Right cardiac atrium (tissue), 5 donors: ENCODE results near the gene SLAMF9. TPM values are rescaled to one million over a fixed set of nuclear protein-coding genes. Genes with fewer than 3 reads are reported as not detected.

Experiments used
- ATAC-seq, 2 donors: fragments of 200-7000 bp; cut with Tn5 transposase; one replicate each; pipeline versions ENCODE4 v1.8.0 to v1.9.1; 2020; ENCODE audit warnings: moderate library complexity in 2 of 2, mild to moderate bottlenecking in 1 of 2
- DNase-seq, 3 donors: peaks; one replicate each; pipeline ENCODE4 v3.0.0-alpha.2; 2020
- H3K27ac ChIP-seq: one replicate; pipeline ENCODE4 v1.5.1; 2013; ENCODE audit warnings: mild to moderate bottlenecking, low read length, control low read depth, moderate library complexity
- H3K27me3 ChIP-seq: one replicate; pipeline ENCODE4 v1.6.1; 2013; ENCODE audit not compliant: control insufficient read depth, insufficient read depth
- H3K4me1 ChIP-seq: one replicate; pipeline ENCODE4 v1.6.1; 2013; ENCODE audit warnings: low read length; ENCODE audit not compliant: control insufficient read depth, insufficient read depth
- H3K4me3 ChIP-seq: one replicate; pipeline ENCODE4 v1.5.1; 2013; ENCODE audit warnings: low read length, control low read depth
- H3K9me3 ChIP-seq: one replicate; pipeline ENCODE4 v1.6.1; 2013; ENCODE audit warnings: low read length; ENCODE audit not compliant: control insufficient read depth
- WGBS: extraction: QIAGEN DNeasy Blood & Tissue Kit; methylation state at CpG from one replicate; pipeline ENCODE4 v1.1.7; 2013; 5-methylcytosine and 5-hydroxymethylcytosine counted together
- intact Hi-C, 4 donors: fragments of 100-400 bp; cut with DNase I; formaldehyde crosslinking; loops; one replicate each; pipeline versions ENCODE4 v1.11.0 to v1.14.0; 2022 to 2023
- polyA plus RNA-seq: library from polyadenylated mRNA; stranded (reverse); fragments of 200-250 nt; gene quantifications from one replicate; pipeline ENCODE4 v1.2.3, GENCODE V29; 2013
- total RNA-seq, 4 donors: library from RNA; stranded (reverse); fragmentation: NEBNext Ultra II Directional; extraction: Animal tissue kit (Norgen Biotek cat#: 25700); gene quantifications; one replicate each; pipeline ENCODE4 v1.2.1, GENCODE V29; 2021
- donor health status: healthy with polysubstance abuse.
- donor health status: DM: no; HTN: yes; CAD: no.
- donor health status: DM: no; HTN: no; CAD: no.
- donor health status: DM: no; HTN: yes; CAD: no; lungs with severe emphysema.
- donor health status: DM: yes; HTN: yes; CAD: no.

Gene SLAMF9
- total and polyA plus RNA-seq, 5 donors, result not detected

DNA sequence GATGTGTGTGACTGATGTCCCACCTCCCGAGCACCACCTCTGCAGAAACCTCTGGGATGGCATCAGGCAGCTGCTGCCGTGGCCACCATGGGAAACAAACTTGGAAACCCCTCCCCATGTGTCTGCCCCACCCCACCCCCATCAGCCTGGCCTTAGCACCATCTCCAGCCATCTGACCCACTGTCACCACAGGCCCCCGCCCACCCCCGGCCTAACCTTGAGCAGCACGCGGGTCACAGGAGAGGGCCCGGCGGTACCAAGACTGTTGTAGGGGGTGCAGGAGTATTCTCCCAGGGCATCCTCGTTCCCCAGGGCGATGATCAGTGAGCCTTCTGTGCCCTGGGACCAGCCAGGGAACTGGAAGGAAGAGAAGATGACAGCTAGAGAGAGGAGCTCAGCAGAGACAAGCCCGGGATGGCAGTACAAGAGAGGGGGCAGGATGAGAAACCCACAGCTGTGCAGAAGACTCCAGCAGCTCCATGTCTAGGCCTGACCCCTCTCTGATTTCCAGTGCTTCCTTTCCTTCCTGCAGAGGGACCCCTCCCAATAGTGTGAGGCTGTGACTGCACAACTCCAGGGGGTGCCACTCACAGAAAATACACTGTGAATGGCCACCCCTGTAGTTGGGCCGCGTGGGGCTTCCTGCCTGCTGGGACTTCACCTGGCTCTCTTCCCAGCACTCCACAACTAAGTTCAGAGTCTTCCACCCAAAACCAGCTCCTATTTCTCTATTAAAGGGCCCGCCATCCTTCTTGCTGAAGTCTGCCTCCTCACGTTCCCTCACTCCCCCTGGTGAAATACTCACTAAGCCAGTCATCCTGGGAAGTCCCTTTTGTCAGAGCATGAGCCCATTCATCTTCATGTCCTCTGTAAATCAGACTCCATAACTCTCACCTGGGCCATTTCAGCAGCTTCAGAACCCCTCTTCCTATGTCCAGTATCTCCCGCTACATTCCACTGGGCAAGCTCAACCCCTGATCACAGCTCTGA lies 21.4 kb downstream of the SLAMF9 start:
- Histone ChIP-seq H3K4me1 (no peaks in the 10 kb centered on the region), H3K27me3 (no peaks in the 10 kb centered on the region), H3K9me3 (no peaks in the 10 kb centered on the region), H3K27ac (no peak overlapping the region), H3K4me3 (no peak overlapping the region)
- 78% methylated on average over 16 of the region's 16 CpGs for WGBS
- ATAC-seq (no peak), DNase-seq (no peak)
- intact Hi-C loops, result no loop called here

DNA sequence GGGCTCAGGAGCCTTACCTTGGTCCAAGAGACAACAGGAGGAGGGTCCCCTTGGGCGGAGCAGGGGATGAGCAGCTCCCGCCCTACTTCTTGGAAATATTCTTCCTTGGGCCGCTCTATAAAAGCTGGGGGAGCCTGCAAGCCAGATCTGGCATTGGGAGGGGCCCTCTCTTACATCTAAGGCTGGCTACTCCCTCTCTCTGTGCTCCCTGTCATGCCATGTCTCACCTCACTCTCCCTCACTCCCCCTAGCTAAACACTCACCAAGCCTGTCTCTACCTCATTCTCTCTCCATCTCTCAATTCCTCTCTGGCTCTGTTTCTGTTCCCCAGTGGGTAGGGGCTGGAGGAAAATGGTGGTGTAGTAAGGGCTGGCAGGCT lies 22.3 kb downstream of the SLAMF9 start:
- intact Hi-C loops, result no loop called here
- Histone ChIP-seq H3K27me3 (no peaks in the 10 kb centered on the region), H3K27ac (no peak overlapping the region), H3K4me3 (no peak overlapping the region), H3K4me1 (no peaks in the 10 kb centered on the region), H3K9me3 (no peaks in the 10 kb centered on the region)
- ATAC-seq (no peak), DNase-seq (no peak)
- WGBS, result 98% methylated on average over 3 of the region's 3 CpGs

- ATAC-seq (no peak), DNase-seq (no peak)
- Histone ChIP-seq H3K4me3 (no peak overlapping the region), H3K9me3 (no peaks in the 10 kb centered on the region), H3K4me1 (peaks cover under 1% of the 10 kb centered on the region), H3K27me3 (no peaks in the 10 kb centered on the region), H3K27ac (no peak overlapping the region)
- WGBS, result 92% methylated on average over 13 of the region's 13 CpGs
- intact Hi-C loops, result no loop called here
Observed at GRCh38 chr1:159931101-159931794, 22.8 kb downstream of the SLAMF9 start.

DNA sequence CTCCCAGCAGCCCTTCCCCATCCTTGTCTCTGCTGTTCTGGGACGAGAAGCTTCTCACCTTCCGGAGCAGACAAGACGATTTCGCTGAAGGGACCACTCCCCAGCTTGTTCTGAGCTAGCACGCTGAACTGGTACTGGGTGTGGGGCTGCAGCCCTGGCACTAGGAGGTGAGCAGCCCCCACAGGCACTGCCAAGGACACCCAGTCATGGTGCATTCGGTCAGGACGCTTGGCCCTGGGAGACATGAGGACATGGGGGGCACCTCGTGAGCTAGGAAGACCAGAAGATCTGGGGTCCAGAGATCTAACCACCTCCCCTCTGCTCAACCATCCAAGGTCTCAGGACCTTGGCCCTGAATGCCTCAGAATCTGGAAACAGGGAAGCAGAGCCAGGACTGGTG lies 23.4 kb downstream of the SLAMF9 start:
- DNase-seq (no peak), ATAC-seq (no peak)
- H3K27ac ChIP-seq, result no peak overlapping the region
- 95% methylated on average over 8 of the region's 8 CpGs for WGBS
- H3K9me3 ChIP-seq, result no peaks in the 10 kb centered on the region
- intact Hi-C loops, result no loop called here
- peaks cover 2% of the 10 kb centered on the region for H3K4me1 ChIP-seq
- no peaks in the 10 kb centered on the region for H3K27me3 ChIP-seq
- no peak overlapping the region for H3K4me3 ChIP-seq

DNA sequence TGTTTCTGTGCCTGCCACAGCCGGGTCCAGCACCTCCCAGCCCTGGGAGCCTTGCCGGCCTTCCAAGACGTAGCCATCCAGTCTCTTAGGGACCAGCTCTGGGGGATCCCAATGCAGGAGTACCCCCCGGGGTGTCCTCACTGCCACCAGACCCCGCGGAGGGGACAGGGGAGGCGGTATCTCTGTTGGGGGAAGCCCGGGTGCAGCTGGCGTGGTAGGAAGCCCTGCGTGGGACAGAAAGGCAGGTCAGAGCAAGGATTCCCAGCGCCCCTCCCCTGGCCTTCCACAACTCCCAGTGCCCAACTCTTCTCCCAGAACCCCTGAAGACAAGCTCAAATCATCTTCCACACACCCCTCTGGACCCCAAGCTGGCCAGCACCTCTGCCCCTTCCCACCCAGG lies 23.8 kb downstream of the SLAMF9 start:
- Histone ChIP-seq H3K4me3 (no peak overlapping the region), H3K27ac (no peak overlapping the region), H3K9me3 (no peaks in the 10 kb centered on the region), H3K27me3 (no peaks in the 10 kb centered on the region), H3K4me1 (peaks cover 2% of the 10 kb centered on the region)
- 93% methylated on average over 11 of the region's 11 CpGs for WGBS
- intact Hi-C loops, result no loop called here
- ATAC-seq, result no peak
- DNase-seq, result no peak

GRCh38 chr1:159929155-159930051 lies 24.6 kb downstream of the SLAMF9 start:
- H3K4me1 ChIP-seq, result peaks cover 2% of the 10 kb centered on the region
- no peaks in the 10 kb centered on the region for H3K9me3 ChIP-seq
- H3K27ac ChIP-seq, result no peak overlapping the region
- no peaks in the 10 kb centered on the region for H3K27me3 ChIP-seq
- intact Hi-C loops, result loop anchor here in 1 of 4 donors (10.0 kb wide), 1 partner anchor 75 kb away; no protein-coding TSS in a partner anchor
- no peak for ATAC-seq
- WGBS, result 80% methylated on average over 48 of the region's 48 CpGs
- DNase-seq, result peak; percentile 41 to 77 (median 73)
- H3K4me3 ChIP-seq, result no peak overlapping the region

- ATAC-seq (no peak), DNase-seq (no peak)
- intact Hi-C loops, result loop anchor here in 1 of 4 donors (10.0 kb wide), 1 partner anchor 74 kb away; no protein-coding TSS in a partner anchor
- no peak overlapping the region for H3K4me3 ChIP-seq
- H3K27ac ChIP-seq, result no peak overlapping the region
- H3K27me3 ChIP-seq, result no peaks in the 10 kb centered on the region
- H3K4me1 ChIP-seq, result peaks cover 2% of the 10 kb centered on the region
- H3K9me3 ChIP-seq, result no peaks in the 10 kb centered on the region
- 94% methylated on average over 18 of the region's 18 CpGs for WGBS
Observed at GRCh38 chr1:159928491-159929050, 25.5 kb downstream of the SLAMF9 start.

- intact Hi-C loops, result loop anchor here in 1 of 4 donors (10.0 kb wide), 1 partner anchor 73 kb away; no protein-coding TSS in a partner anchor
- H3K4me1 ChIP-seq, result peaks cover 2% of the 10 kb centered on the region
- no peaks in the 10 kb centered on the region for H3K9me3 ChIP-seq
- ATAC-seq (no peak), DNase-seq (no peak)
- no peak overlapping the region for H3K27ac ChIP-seq
- no peak overlapping the region for H3K4me3 ChIP-seq
- 84% methylated on average over 13 of the region's 13 CpGs for WGBS
- H3K27me3 ChIP-seq, result no peaks in the 10 kb centered on the region
Observed at GRCh38 chr1:159927849-159928431, 26.1 kb downstream of the SLAMF9 start.

GRCh38 chr1:159927211-159927848 lies 26.7 kb downstream of the SLAMF9 start:
- Histone ChIP-seq H3K4me1 (peaks cover 8% of the 10 kb centered on the region), H3K4me3 (no peak overlapping the region), H3K9me3 (no peaks in the 10 kb centered on the region), H3K27me3 (no peaks in the 10 kb centered on the region), H3K27ac (no peak overlapping the region)
- no peak for ATAC-seq
- intact Hi-C loops, result loop anchor here in 1 of 4 donors (10.0 kb wide), 1 partner anchor 73 kb away; no protein-coding TSS in a partner anchor
- WGBS, result 94% methylated on average over 16 of the region's 16 CpGs
- DNase-seq, result no peak
